GM12878 (cell line): ENCODE measurements around the gene ACADVL. TPM values are rescaled to one million over a fixed set of nuclear protein-coding genes. Genes with fewer than 3 reads are reported as not detected.
A peak's percentile ranks its signal among the peaks of the same experiment; 100 is the strongest.

ENCODE experiments used
- CBX3 ChIP-seq: fragments of 200-600 bp; sonication (generic); IDR thresholded peaks from 2 replicates; pipeline ENCODE4 v1.6.1; 2016; ENCODE audit warnings: low read depth, borderline replicate concordance
- CBX5 ChIP-seq: sonication (generic); IDR thresholded peaks from 2 replicates; pipeline ENCODE4 v1.6.1; 2016; ENCODE audit warnings: low read depth, moderate library complexity, mild to moderate bottlenecking, inconsistent platforms
- E2F4 ChIP-seq: IDR thresholded peaks from 2 replicates; pipeline ENCODE4 v1.6.1; 2012; ENCODE audit warnings: low read depth, low read length, improper control_type of control experiment
- E4F1 ChIP-seq: fragments of 450-650 bp; IDR thresholded peaks from 2 replicates; pipeline ENCODE4 v1.6.1; 2018; ENCODE audit warnings: borderline replicate concordance, mild to moderate bottlenecking; ENCODE audit not compliant: partially characterized antibody
- EZH2 ChIP-seq: IDR thresholded peaks from 2 replicates; pipeline ENCODE4 v1.6.1; 2012; ENCODE audit warnings: low read depth, mild to moderate bottlenecking, control low read depth, inconsistent platforms, low read length, borderline replicate concordance; ENCODE audit not compliant: control insufficient read depth
- FOXM1 ChIP-seq: IDR thresholded peaks from 2 replicates; pipeline ENCODE4 v1.6.1; 2012; ENCODE audit warnings: low read depth, mild to moderate bottlenecking, inconsistent platforms, low read length, moderate library complexity
- GABPA ChIP-seq: IDR thresholded peaks from 2 replicates; pipeline ENCODE4 v1.6.1; 2014; ENCODE audit warnings: antibody characterized with exemption, low read depth, mild to moderate bottlenecking, inconsistent platforms
- POLR2AphosphoS2 ChIP-seq: IDR thresholded peaks from 2 replicates; pipeline ENCODE4 v1.6.1; 2011; ENCODE audit warnings: low read depth, mild to moderate bottlenecking, low read length, improper control_type of control experiment, moderate library complexity
- SMAD1 ChIP-seq: fragments of 450-650 bp; IDR thresholded peaks from 2 replicates; pipeline ENCODE4 v1.6.1; 2018; ENCODE audit warnings: mild to moderate bottlenecking, low read depth; ENCODE audit not compliant: partially characterized antibody
- SMAD5 ChIP-seq: IDR thresholded peaks from 2 replicates; pipeline ENCODE4 v1.6.1; 2016; ENCODE audit warnings: antibody characterized with exemption, low read depth
- ZNF687 ChIP-seq: fragments of 450-650 bp; IDR thresholded peaks from 2 replicates; pipeline ENCODE4 v1.6.1; 2017; ENCODE audit warnings: mild to moderate bottlenecking, moderate library complexity
- polyA plus RNA-seq, 11 experiments: library from polyadenylated mRNA; depleted of rRNA in 4 of 11; unstranded in 6 of 11; stranded (reverse) in 5 of 11; fragments of >200 nt; fragmentation: Nextera tagmentation in 4 of 11; fragmentation: Illumina TruSeq in 1 of 11; extraction: Ambion mirVana in 4 of 11; extraction: Trizol in 1 of 11; gene quantifications; 1 replicate in 1 of 11; 2 replicates in 10 of 11; pipeline versions ENCODE4 v1.2.1 to v1.2.3, GENCODE V29; 2011 to 2016; ENCODE audit warnings: inconsistent platforms in 2 of 11, missing spikeins in 2 of 11, low read depth in 1 of 11
- total RNA-seq, 4 experiments: library from RNA; depleted of rRNA in 3 of 4; stranded (reverse); fragments of >200 nt in 3 of 4; fragmentation: Illumina TruSeq in 1 of 4; extraction: Trizol in 1 of 4; gene quantifications; 2 replicates each; pipeline versions ENCODE4 v1.2.1 to v1.2.3, GENCODE V29; 2013 to 2021
- TF ChIP-seq, protein P1 (sequence below): IDR thresholded peaks from 2 replicates; pipeline ENCODE4 v1.6.1; 2012; ENCODE audit warnings: low read depth, low read length, improper control_type of control experiment
- TF ChIP-seq, protein P2 (sequence below): fragments of 450-650 bp; formaldehyde crosslinking; IDR thresholded peaks from 2 replicates; pipeline ENCODE4 v1.5.0; 2022; ENCODE audit warnings: mild to moderate bottlenecking, missing genetic modification characterization

The ACADVL gene
- total and polyA plus RNA-seq, 10 of the 15 experiments (the other 5 are each of a cell fraction or from before 2014, with no cell fraction given): 25.4 to 232 (median 180) TPM

GRCh38 chr17:7234083-7234951, 14.6 kb downstream of the ACADVL start, which contains the start of gene DVL2 (continued):
- TF ChIP-seq, protein P1, sequence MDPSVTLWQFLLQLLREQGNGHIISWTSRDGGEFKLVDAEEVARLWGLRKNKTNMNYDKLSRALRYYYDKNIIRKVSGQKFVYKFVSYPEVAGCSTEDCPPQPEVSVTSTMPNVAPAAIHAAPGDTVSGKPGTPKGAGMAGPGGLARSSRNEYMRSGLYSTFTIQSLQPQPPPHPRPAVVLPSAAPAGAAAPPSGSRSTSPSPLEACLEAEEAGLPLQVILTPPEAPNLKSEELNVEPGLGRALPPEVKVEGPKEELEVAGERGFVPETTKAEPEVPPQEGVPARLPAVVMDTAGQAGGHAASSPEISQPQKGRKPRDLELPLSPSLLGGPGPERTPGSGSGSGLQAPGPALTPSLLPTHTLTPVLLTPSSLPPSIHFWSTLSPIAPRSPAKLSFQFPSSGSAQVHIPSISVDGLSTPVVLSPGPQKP: 0 out of 2 replicates have a peak, but pooled peaks have one; percentile 4
- TF ChIP-seq SMAD1 (peak; percentile 28), E4F1 (no peak), ZNF687 (peak; percentile 73), E2F4 (no peak), GABPA (no peak), EZH2 (no peak), FOXM1 (no peak), POLR2AphosphoS2 (peak; percentile 98), CBX5 (no peak), SMAD5 (no peak; the same call in 1 of the 2 replicates), CBX3 (no peak)
- TF ChIP-seq, protein P2, sequence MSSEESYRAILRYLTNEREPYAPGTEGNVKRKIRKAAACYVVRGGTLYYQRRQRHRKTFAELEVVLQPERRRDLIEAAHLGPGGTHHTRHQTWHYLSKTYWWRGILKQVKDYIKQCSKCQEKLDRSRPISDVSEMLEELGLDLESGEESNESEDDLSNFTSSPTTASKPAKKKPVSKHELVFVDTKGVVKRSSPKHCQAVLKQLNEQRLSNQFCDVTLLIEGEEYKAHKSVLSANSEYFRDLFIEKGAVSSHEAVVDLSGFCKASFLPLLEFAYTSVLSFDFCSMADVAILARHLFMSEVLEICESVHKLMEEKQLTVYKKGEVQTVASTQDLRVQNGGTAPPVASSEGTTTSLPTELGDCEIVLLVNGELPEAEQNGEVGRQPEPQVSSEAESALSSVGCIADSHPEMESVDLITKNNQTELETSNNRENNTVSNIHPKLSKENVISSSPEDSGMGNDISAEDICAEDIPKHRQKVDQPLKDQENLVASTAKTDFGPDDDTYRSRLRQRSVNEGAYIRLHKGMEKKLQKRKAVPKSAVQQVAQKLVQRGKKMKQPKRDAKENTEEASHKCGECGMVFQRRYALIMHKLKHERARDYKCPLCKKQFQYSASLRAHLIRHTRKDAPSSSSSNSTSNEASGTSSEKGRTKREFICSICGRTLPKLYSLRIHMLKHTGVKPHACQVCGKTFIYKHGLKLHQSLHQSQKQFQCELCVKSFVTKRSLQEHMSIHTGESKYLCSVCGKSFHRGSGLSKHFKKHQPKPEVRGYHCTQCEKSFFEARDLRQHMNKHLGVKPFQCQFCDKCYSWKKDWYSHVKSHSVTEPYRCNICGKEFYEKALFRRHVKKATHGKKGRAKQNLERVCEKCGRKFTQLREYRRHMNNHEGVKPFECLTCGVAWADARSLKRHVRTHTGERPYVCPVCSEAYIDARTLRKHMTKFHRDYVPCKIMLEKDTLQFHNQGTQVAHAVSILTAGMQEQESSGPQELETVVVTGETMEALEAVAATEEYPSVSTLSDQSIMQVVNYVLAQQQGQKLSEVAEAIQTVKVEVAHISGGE: peak; percentile 81
